ENCODE results near the gene LYPD4.

- no peak for TF ChIP-seq CTCF (conservative IDR thresholded peaks at IDR 0.05; ENCODE audit: low read depth, low read length)
- TF ChIP-seq EZH2 (IDR thresholded peaks at IDR 0.05; ENCODE audit: low read length, unreplicated experiment): no peak
Observed at GRCh38 chr19:41870401-41870873, 26.0 kb upstream of the LYPD4 start.
